Measurements from ENCODE around the gene CD300LG. TPM values are rescaled to one million over a fixed set of nuclear protein-coding genes. Genes with fewer than 3 reads are reported as not detected.

The CD300LG gene
- total and polyA plus RNA-seq, 8 donors, result 0.29 to 3.7 (median 0.92) TPM; not detected in 1

DNA sequence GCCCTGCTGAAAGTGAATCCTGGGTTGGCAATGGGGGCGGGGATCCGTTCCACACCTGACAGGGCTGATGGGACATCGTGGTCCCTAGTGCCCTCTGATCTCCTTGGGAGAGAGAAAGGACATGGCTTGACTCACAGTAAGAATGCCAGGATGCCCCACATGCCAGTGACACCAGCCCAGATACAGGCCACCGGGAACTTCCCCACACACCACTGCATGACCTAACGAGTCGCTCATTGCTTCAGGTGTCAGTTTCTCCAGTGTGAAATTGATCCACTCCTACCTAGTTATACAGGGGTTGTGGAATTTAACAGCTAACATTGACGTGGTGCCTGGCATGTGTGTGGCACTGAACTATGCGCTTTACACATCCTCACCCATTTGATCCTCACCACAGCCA lies 7.5 kb downstream of the CD300LG start:
- no peaks in the 10 kb centered on the region for H3K36me3 ChIP-seq
- no peaks in the 10 kb centered on the region for H3K4me1 ChIP-seq
- 73 to 89% (median 77%) methylated on average over 7 to 8 of the region's 8 CpGs for WGBS, 5 donors
- peaks cover 0 to 9% (median 4%) of the 10 kb centered on the region in 4 donors for H3K9me3 ChIP-seq
- no peak overlapping the region for H3K27ac ChIP-seq
- no peak for TF ChIP-seq POLR2A (IDR thresholded peaks at IDR 0.05)
- no peak for TF ChIP-seq POLR2AphosphoS5 (IDR thresholded peaks at IDR 0.05)
- TF ChIP-seq, protein P1, sequence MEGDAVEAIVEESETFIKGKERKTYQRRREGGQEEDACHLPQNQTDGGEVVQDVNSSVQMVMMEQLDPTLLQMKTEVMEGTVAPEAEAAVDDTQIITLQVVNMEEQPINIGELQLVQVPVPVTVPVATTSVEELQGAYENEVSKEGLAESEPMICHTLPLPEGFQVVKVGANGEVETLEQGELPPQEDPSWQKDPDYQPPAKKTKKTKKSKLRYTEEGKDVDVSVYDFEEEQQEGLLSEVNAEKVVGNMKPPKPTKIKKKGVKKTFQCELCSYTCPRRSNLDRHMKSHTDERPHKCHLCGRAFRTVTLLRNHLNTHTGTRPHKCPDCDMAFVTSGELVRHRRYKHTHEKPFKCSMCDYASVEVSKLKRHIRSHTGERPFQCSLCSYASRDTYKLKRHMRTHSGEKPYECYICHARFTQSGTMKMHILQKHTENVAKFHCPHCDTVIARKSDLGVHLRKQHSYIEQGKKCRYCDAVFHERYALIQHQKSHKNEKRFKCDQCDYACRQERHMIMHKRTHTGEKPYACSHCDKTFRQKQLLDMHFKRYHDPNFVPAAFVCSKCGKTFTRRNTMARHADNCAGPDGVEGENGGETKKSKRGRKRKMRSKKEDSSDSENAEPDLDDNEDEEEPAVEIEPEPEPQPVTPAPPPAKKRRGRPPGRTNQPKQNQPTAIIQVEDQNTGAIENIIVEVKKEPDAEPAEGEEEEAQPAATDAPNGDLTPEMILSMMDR (IDR thresholded peaks at IDR 0.05), result no peak
- TF ChIP-seq EP300 (IDR thresholded peaks at IDR 0.05), result no peak
- no peak overlapping the region for H3K4me3 ChIP-seq
- DNase-seq, result no peak
- intact Hi-C loops (cut with DNase I; ENCODE audit: low total_unique reads), result no loop called here
- peaks cover 0 to 49% (median 0%) of the 10 kb centered on the region in 3 donors for H3K27me3 ChIP-seq

DNA sequence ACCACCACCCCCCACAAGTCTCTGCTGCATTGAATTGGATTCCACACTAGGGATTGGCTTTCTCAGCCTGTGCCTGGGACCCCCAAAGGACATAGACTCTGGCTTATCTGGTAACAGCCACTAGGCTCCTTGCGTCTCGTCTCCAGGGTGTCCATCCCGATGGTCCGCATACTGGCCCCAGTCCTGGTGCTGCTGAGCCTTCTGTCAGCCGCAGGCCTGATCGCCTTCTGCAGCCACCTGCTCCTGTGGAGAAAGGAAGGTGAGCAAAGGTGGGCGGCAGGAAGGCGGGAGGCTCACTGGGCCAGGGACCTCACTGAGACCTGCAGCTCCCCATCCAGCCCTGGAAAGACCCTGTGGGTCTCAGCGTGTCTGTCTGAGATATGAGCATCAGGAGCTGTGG lies 8.1 kb downstream of the CD300LG start:
- intact Hi-C loops (cut with DNase I; ENCODE audit: low total_unique reads), result no loop called here
- TF ChIP-seq POLR2AphosphoS5 (IDR thresholded peaks at IDR 0.05) (no peak), POLR2A (IDR thresholded peaks at IDR 0.05) (no peak), EP300 (IDR thresholded peaks at IDR 0.05) (no peak)
- TF ChIP-seq, protein P1 (IDR thresholded peaks at IDR 0.05), result no peak
- Histone ChIP-seq H3K36me3 (no peaks in the 10 kb centered on the region), H3K4me1 (no peaks in the 10 kb centered on the region), H3K27ac (no peak overlapping the region), H3K4me3 (no peak overlapping the region), H3K9me3 (peaks cover 0 to 9% (median 4%) of the 10 kb centered on the region in 4 donors), H3K27me3 (peaks cover 0 to 49% (median 0%) of the 10 kb centered on the region in 3 donors)
- no peak for DNase-seq
- WGBS, 5 donors, result 83 to 93% (median 87%) methylated on average over 9 of the region's 9 CpGs

DNA sequence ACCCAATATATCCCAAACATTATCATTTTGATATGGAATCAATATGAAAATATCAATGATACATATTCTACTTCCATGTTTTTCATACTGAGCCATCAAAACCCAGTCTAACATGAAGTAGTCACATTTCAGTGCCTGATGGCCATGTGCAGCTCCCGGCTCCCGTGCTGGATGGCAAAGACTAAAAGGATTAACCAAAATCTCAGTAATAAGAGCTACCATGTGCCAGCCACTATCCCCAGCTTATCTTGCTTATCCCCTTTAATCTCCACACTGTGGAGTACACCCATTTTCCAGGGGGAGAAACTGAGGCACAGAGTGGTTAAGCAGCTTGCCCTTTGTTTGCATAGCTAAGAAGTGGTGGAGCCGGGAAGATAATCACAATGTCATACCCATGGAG lies 9.2 kb downstream of the CD300LG start:
- Histone ChIP-seq H3K4me3 (no peak overlapping the region), H3K9me3 (peaks cover 0 to 9% (median 4%) of the 10 kb centered on the region in 4 donors), H3K4me1 (no peaks in the 10 kb centered on the region), H3K27me3 (peaks cover 0 to 49% (median 0%) of the 10 kb centered on the region in 3 donors), H3K27ac (no peak overlapping the region), H3K36me3 (no peaks in the 10 kb centered on the region)
- intact Hi-C loops (cut with DNase I; ENCODE audit: low total_unique reads), result no loop called here
- TF ChIP-seq POLR2A (IDR thresholded peaks at IDR 0.05) (no peak), EP300 (IDR thresholded peaks at IDR 0.05) (no peak), POLR2AphosphoS5 (IDR thresholded peaks at IDR 0.05) (no peak)
- TF ChIP-seq, protein P1 (IDR thresholded peaks at IDR 0.05), result no peak
- 75 to 89% (median 87%) methylated on average over 3 of the region's 3 CpGs for WGBS, 5 donors
- DNase-seq, result no peak

DNA sequence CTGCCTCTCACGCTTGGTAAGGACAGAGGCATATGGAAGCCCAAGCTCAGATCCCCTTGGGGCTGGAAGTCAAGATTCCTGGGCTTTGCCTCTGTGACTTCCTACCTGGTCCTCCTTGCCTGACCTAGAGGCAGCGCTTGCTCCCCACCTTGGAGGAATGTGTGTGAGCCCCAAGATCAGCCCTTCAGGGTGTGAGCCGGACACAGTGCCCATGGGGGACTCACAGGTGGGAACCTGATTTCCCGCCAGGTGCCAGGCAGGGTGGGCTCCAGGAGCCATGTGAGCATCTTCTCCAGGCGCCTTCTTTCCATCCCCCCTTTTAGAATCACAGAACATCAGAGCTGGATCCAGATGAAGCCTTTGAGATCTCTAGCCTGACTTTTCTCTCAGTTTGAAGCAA lies 10.2 kb downstream of the CD300LG start:
- no peaks in the 10 kb centered on the region for H3K4me1 ChIP-seq
- 91 to 97% (median 94%) methylated on average over 4 to 5 of the region's 5 CpGs for WGBS, 5 donors
- TF ChIP-seq POLR2AphosphoS5 (IDR thresholded peaks at IDR 0.05) (no peak), EP300 (IDR thresholded peaks at IDR 0.05) (no peak), POLR2A (IDR thresholded peaks at IDR 0.05) (no peak)
- TF ChIP-seq, protein P1 (IDR thresholded peaks at IDR 0.05), result no peak
- no peak for DNase-seq
- no peak overlapping the region for H3K27ac ChIP-seq
- H3K27me3 ChIP-seq, result peaks cover 0 to 43% (median 0%) of the 10 kb centered on the region in 3 donors
- H3K4me3 ChIP-seq, result no peak overlapping the region
- intact Hi-C loops (cut with DNase I; ENCODE audit: low total_unique reads), result no loop called here
- peaks cover 0 to 9% (median 4%) of the 10 kb centered on the region in 4 donors for H3K9me3 ChIP-seq
- no peaks in the 10 kb centered on the region for H3K36me3 ChIP-seq

Measured in stomach (tissue), 9 donors.